Measurements from ENCODE around the gene C10orf62. TPM values are rescaled to one million over a fixed set of nuclear protein-coding genes. Genes with fewer than 3 reads are reported as not detected.

The C10orf62 gene
- total RNA-seq, 1 experiment from 2014 or later: not detected

- TF ChIP-seq, protein P1, sequence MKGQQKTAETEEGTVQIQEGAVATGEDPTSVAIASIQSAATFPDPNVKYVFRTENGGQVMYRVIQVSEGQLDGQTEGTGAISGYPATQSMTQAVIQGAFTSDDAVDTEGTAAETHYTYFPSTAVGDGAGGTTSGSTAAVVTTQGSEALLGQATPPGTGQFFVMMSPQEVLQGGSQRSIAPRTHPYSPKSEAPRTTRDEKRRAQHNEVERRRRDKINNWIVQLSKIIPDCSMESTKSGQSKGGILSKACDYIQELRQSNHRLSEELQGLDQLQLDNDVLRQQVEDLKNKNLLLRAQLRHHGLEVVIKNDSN (CRISPR knock-in tag; IDR thresholded peaks at IDR 0.05): peak; percentile 41; the same call in 1 of the 2 replicates
- TF ChIP-seq, protein P2, sequence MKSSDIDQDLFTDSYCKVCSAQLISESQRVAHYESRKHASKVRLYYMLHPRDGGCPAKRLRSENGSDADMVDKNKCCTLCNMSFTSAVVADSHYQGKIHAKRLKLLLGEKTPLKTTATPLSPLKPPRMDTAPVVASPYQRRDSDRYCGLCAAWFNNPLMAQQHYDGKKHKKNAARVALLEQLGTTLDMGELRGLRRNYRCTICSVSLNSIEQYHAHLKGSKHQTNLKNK (CRISPR knock-in tag; IDR thresholded peaks at IDR 0.05): no peak
- TF ChIP-seq, protein P3, sequence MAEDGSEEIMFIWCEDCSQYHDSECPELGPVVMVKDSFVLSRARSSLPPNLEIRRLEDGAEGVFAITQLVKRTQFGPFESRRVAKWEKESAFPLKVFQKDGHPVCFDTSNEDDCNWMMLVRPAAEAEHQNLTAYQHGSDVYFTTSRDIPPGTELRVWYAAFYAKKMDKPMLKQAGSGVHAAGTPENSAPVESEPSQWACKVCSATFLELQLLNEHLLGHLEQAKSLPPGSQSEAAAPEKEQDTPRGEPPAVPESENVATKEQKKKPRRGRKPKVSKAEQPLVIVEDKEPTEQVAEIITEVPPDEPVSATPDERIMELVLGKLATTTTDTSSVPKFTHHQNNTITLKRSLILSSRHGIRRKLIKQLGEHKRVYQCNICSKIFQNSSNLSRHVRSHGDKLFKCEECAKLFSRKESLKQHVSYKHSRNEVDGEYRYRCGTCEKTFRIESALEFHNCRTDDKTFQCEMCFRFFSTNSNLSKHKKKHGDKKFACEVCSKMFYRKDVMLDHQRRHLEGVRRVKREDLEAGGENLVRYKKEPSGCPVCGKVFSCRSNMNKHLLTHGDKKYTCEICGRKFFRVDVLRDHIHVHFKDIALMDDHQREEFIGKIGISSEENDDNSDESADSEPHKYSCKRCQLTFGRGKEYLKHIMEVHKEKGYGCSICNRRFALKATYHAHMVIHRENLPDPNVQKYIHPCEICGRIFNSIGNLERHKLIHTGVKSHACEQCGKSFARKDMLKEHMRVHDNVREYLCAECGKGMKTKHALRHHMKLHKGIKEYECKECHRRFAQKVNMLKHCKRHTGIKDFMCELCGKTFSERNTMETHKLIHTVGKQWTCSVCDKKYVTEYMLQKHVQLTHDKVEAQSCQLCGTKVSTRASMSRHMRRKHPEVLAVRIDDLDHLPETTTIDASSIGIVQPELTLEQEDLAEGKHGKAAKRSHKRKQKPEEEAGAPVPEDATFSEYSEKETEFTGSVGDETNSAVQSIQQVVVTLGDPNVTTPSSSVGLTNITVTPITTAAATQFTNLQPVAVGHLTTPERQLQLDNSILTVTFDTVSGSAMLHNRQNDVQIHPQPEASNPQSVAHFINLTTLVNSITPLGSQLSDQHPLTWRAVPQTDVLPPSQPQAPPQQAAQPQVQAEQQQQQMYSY (CRISPR knock-in tag; IDR thresholded peaks at IDR 0.05): no peak; the same call in 1 of the 2 replicates
- no peak for TF ChIP-seq JUN (CRISPR knock-in tag; IDR thresholded peaks at IDR 0.05)
- TF ChIP-seq, protein P4, sequence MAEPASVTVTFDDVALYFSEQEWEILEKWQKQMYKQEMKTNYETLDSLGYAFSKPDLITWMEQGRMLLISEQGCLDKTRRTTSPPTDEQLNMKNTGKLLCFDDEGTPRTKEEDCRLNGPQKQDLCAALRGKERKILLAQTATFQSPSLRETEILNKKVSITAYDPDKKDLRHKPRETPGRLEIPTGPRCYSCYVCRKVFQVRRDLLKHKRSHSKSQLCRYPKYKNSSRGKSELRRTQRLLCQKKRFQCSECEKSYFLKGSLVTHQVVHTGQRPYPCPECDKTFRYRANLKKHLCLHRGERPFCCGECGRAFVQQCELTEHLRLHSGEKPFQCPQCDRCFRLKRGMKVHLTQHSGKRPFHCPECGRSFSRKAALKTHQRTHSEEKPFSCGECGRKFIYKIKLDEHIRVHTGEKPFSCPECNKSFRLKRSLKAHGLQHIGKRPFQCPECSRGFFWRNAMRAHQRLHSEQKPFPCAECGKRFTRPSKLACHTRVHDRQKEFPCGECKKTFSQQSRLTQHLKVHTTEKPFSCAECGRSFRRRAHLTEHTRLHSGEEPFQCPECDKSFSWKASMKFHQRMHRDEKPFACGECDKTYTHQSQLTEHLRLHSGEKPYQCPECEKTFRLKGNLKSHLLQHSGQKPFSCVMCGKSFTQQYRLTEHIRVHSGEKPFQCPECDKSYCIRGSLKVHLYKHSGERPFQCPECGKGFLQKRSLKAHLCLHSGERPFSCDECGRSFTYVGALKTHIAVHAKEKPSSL (CRISPR knock-in tag; conservative IDR thresholded peaks at IDR 0.05): no peak
- no peak for TF ChIP-seq IRF1 (CRISPR knock-in tag; IDR thresholded peaks at IDR 0.05)
- no peak for TF ChIP-seq TEAD1 (CRISPR knock-in tag; IDR thresholded peaks at IDR 0.05)
- TF ChIP-seq ZBTB43 (CRISPR knock-in tag; IDR thresholded peaks at IDR 0.05): no peak
- no peak for TF ChIP-seq FOXJ3 (CRISPR knock-in tag; IDR thresholded peaks at IDR 0.05; ENCODE audit: borderline replicate concordance)
- TF ChIP-seq MYBL2 (CRISPR knock-in tag; IDR thresholded peaks at IDR 0.05): no peak
These were observed 43.7 kb downstream of the C10orf62 start, which contains the start of gene MORN4 (continued) for GRCh38 chr10:97632949-97633884.

DNA sequence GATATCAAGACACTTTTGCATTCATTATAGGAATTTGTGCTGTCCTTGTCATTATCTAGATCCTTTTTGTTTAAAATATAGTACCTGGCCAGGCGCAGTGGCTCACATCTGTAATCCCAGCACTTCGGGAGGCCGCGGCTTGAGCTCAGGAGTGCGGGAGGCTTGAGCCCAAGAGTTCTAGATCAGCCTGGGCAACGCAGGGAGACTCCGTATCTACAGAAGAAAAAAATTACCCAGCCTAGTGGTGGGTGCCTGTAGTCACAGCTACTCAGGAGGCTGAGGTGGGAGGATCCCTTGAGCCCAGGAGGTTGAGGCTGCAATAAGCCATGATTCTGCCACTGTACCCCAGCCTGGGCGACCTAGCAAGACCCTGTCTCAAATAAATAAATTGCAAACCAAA, 44.4 kb downstream of the C10orf62 start:
- peak; percentile 6; the same call in 1 of the 2 replicates for ATAC-seq
- H3K9me3 Mint-ChIP-seq: no peaks in the 10 kb centered on the region
- ChIA-PET POLR2A (no interaction called here), CTCF (interaction anchor here (1.0 to 1.3 kb wide), 2 partner anchors 50 to 62 kb away, joined by 3 to 4 read pairs; partner anchors contain the start of genes ANKRD2 and HOGA1)
- peak overlapping the region; percentile 98 for H3K4me3 Mint-ChIP-seq
- peaks cover 16% of the 10 kb centered on the region; the same call in 1 of the 2 replicates for H3K4me1 Mint-ChIP-seq
- peak overlapping the region; percentile 97 for H3K27ac Mint-ChIP-seq
- no peaks in the 10 kb centered on the region for H3K36me3 Mint-ChIP-seq
- no peaks in the 10 kb centered on the region for H3K27me3 Mint-ChIP-seq (ENCODE audit: low read depth)
- DNase-seq (ENCODE audit: low spot score): no peak
- no peak for TF ChIP-seq ZNF232 (CRISPR knock-in tag; IDR thresholded peaks at IDR 0.05)
- no peak for TF ChIP-seq NFYB (CRISPR knock-in tag; conservative IDR thresholded peaks at IDR 0.05; ENCODE audit: low read depth)
- TF ChIP-seq GTF2I (CRISPR knock-in tag; conservative IDR thresholded peaks at IDR 0.05): peak; percentile 68; the same call in 1 of the 2 replicates
- TF ChIP-seq MAX (CRISPR knock-in tag; IDR thresholded peaks at IDR 0.05): no peak
- no peak for TF ChIP-seq SMAD4 (CRISPR knock-in tag; IDR thresholded peaks at IDR 0.05)
- no peak for TF ChIP-seq ZBTB21 (CRISPR knock-in tag; IDR thresholded peaks at IDR 0.05; ENCODE audit: borderline replicate concordance)
- 0 out of 2 replicates have a peak, but pooled peaks have one; percentile 5 for TF ChIP-seq HMGXB4 (CRISPR knock-in tag; IDR thresholded peaks at IDR 0.05)
- no peak for TF ChIP-seq ZNF263 (CRISPR knock-in tag; IDR thresholded peaks at IDR 0.05; ENCODE audit: low read depth)
- TF ChIP-seq, protein P1 (CRISPR knock-in tag; IDR thresholded peaks at IDR 0.05): no peak
- no peak for TF ChIP-seq ETV6 (CRISPR knock-in tag; IDR thresholded peaks at IDR 0.05)
- TF ChIP-seq SOX15 (CRISPR knock-in tag; IDR thresholded peaks at IDR 0.05): no peak
- TF ChIP-seq CREB1 (CRISPR knock-in tag; IDR thresholded peaks at IDR 0.05): no peak

Data from WTC11 (cell line).